ENCODE measurements around the gene CFAP97D2. TPM values are rescaled to one million over a fixed set of nuclear protein-coding genes. Genes with fewer than 3 reads are reported as not detected.

The CFAP97D2 gene
- total RNA-seq, 4 donors from 2014 or later, result not detected

- ATAC-seq (ENCODE audit: low FRiP score) (no peak), DNase-seq (ENCODE audit: low spot score) (no peak)
- no peak for TF ChIP-seq CTCF (IDR thresholded peaks at IDR 0.05)
These were observed 38.7 kb upstream of the CFAP97D2 start for GRCh38 chr13:114140131-114140905.

DNA sequence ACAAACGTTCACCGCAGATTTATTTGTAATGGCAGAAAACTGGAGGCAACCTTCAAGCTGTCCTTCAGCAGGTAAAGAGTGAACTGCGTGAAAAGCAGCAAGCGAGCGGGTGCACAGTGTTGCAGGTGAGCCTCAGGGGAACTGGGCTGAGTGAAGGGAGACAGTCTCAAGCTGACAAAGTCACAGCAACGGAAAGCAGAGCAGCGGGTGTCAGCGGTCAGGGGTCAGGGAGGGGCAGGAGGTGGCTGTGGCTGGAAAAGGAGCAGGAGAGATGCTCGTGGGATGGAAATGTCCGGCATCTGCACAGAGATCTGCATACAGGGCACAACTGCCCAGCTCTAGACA lies 38.2 kb upstream of the CFAP97D2 start:
- no peak for DNase-seq (ENCODE audit: low spot score)
- no peak for ATAC-seq (ENCODE audit: low FRiP score)
- no peak for TF ChIP-seq CTCF (IDR thresholded peaks at IDR 0.05)

GRCh38 chr13:114141261-114141996 lies 37.6 kb upstream of the CFAP97D2 start:
- ATAC-seq (ENCODE audit: low FRiP score) (no peak), DNase-seq (ENCODE audit: low spot score) (no peak)
- TF ChIP-seq CTCF (IDR thresholded peaks at IDR 0.05), result no peak

GRCh38 chr13:114142137-114142550 lies 36.9 kb upstream of the CFAP97D2 start:
- TF ChIP-seq CTCF (IDR thresholded peaks at IDR 0.05), result no peak
- ATAC-seq (ENCODE audit: low FRiP score) (no peak), DNase-seq (ENCODE audit: low spot score) (no peak)

DNA sequence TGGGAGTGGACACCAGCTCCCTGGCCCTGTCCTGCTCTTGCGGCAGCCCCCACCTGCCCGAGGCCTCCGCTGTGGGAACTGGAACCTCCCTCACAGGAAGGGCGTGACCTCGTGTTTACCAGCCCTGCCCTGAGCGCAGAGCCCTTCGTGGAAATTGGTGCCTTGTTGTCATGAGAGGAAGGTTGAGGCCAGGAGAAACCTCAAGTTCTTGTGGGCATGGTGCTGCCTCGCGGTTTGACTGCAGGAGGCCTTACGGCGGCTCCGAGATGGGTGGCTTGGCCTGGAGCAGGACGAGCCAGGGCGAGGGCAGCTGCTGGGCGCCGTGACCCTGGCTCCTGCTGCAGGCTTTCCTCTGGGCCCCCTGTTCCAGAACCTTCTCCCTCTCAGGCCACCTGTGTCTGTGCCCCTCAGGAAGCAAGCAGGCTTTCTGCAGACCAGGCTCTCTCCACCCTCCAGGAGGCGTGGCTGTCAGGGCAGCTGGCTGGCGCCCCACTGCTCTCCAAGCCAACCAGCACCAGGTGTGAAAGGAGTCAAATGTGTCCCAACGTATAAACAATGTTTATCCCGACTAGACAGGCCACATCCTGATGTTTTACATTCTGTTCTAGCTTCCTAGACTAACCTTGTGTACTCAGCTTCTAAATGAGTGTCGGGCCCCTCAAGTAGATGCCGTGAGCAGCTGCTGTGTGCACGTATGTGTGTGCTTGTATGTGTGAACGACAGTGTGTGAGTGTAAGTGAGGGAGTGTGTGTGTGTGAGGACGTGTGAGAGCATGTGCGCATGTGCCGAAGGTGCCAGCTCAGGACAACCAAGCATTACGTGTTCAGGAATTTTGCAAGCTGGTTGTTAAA lies 36.2 kb upstream of the CFAP97D2 start:
- ATAC-seq (ENCODE audit: low FRiP score) (no peak), DNase-seq (ENCODE audit: low spot score) (no peak)
- TF ChIP-seq CTCF (IDR thresholded peaks at IDR 0.05), result no peak

GRCh38 chr13:114143806-114144605 lies 35.1 kb upstream of the CFAP97D2 start:
- no peak for DNase-seq (ENCODE audit: low spot score)
- no peak for TF ChIP-seq CTCF (IDR thresholded peaks at IDR 0.05)
- ATAC-seq (ENCODE audit: low FRiP score), result no peak
